Ishikawa (cell line): ENCODE results near the gene MTARC1.

Source experiments
- CEBPB ChIP-seq: IDR thresholded peaks from 2 replicates; pipeline ENCODE4 v1.6.1; 2012
- EP300 ChIP-seq: IDR thresholded peaks from 2 replicates; pipeline ENCODE4 v1.6.1; 2012; ENCODE audit warnings: borderline replicate concordance
- MAX ChIP-seq: IDR thresholded peaks from 2 replicates; pipeline ENCODE4 v1.6.1; 2012
- RAD21 ChIP-seq: IDR thresholded peaks from 2 replicates; pipeline ENCODE4 v1.6.1; 2012; ENCODE audit warnings: low read depth
- REST ChIP-seq: IDR thresholded peaks from 2 replicates; pipeline ENCODE4 v1.6.1; 2012; ENCODE audit warnings: low read depth, mild to moderate bottlenecking
- TCF12 ChIP-seq: IDR thresholded peaks from 2 replicates; pipeline ENCODE4 v1.6.1; 2012; ENCODE audit warnings: low read depth
- TEAD4 ChIP-seq: IDR thresholded peaks from 2 replicates; pipeline ENCODE4 v1.6.1; 2012

- no peak for TF ChIP-seq MAX
- no peak for TF ChIP-seq EP300
- no peak for TF ChIP-seq TEAD4
- no peak for TF ChIP-seq RAD21
- TF ChIP-seq TCF12, result no peak
- TF ChIP-seq CEBPB, result no peak
- TF ChIP-seq REST, result no peak
Measured at GRCh38 chr1:220742520-220742919, 44.2 kb upstream of the MTARC1 start.
